Neural cell (in vitro differentiated cells): ENCODE results near the gene TPSD1. TPM values are rescaled to one million over a fixed set of nuclear protein-coding genes. Genes with fewer than 3 reads are reported as not detected.

Source experiments
- H2AFZ ChIP-seq: fragments of 200-600, 300-800 bp; sonication (generic), shearing (Covaris generic); 2 replicates; pipeline ENCODE4 v1.6.0; 2014; ENCODE audit warnings: low read depth, mild to moderate bottlenecking, antibody characterized with exemption, low read length, moderate library complexity
- H3F3A ChIP-seq: fragments of 200-600 bp; shearing (Covaris generic); 2 replicates; pipeline ENCODE4 v1.6.1; 2016; ENCODE audit warnings: mild to moderate bottlenecking, moderate library complexity, mixed read lengths, antibody characterized with exemption, low read length; ENCODE audit not compliant: insufficient read depth, poor library complexity, severe bottlenecking
- H3K27ac ChIP-seq: fragments of 200-600, 300-800 bp; sonication (generic), shearing (Covaris generic); 2 replicates; pipeline ENCODE4 v1.5.1; 2014; ENCODE audit warnings: mild to moderate bottlenecking, low read length, moderate library complexity
- H3K27me3 ChIP-seq: fragments of 300-800, 200-600 bp; sonication (generic), shearing (Covaris generic); 2 replicates; pipeline ENCODE4 v1.6.0; 2014; ENCODE audit warnings: mild to moderate bottlenecking, low read depth, low read length, moderate library complexity; ENCODE audit not compliant: insufficient read depth
- H3K36me3 ChIP-seq: fragments of 300-800, 200-600 bp; sonication (generic), shearing (Covaris generic); 2 replicates; pipeline ENCODE4 v1.5.1; 2014; ENCODE audit warnings: mild to moderate bottlenecking, antibody characterized with exemption, low read length, moderate library complexity; ENCODE audit not compliant: insufficient read depth
- H3K4me2 ChIP-seq: fragments of 300-800, 200-600 bp; sonication (generic), shearing (Covaris generic); 2 replicates; pipeline ENCODE4 v1.6.0; 2014; ENCODE audit warnings: mild to moderate bottlenecking, low read length
- H3K4me3 ChIP-seq: fragments of 300-800, 200-600 bp; sonication (generic), shearing (Covaris generic); 2 replicates; pipeline ENCODE4 v1.5.1; 2014; ENCODE audit warnings: mild to moderate bottlenecking, low read length, moderate library complexity
- H3K79me2 ChIP-seq: fragments of 200-600 bp; shearing (Covaris generic); replicated peaks from 2 replicates; pipeline ENCODE4 v1.6.0; 2014; ENCODE audit warnings: mild to moderate bottlenecking, low read length, moderate library complexity; ENCODE audit not compliant: insufficient read depth
- H3K9ac ChIP-seq: fragments of 300-800, 200-600 bp; sonication (generic), shearing (Covaris generic); 2 replicates; pipeline ENCODE4 v1.6.1; 2016; ENCODE audit warnings: mild to moderate bottlenecking, low read length, mixed read lengths
- H3K9me2 ChIP-seq: fragments of 200-600 bp; shearing (Covaris generic); 2 replicates; pipeline ENCODE4 v1.6.1; 2016; ENCODE audit warnings: mild to moderate bottlenecking, low read length, mixed read lengths; ENCODE audit not compliant: insufficient read depth
- H3K9me3 ChIP-seq: fragments of 200-600, 300-800 bp; sonication (generic), shearing (Covaris generic); 2 replicates; pipeline ENCODE4 v1.6.1; 2016; ENCODE audit warnings: mild to moderate bottlenecking, mixed run types, low read length, moderate library complexity, mixed read lengths
- H4K20me1 ChIP-seq: fragments of 200-600 bp; shearing (Covaris generic); 2 replicates; pipeline ENCODE4 v1.6.1; 2016; ENCODE audit warnings: mild to moderate bottlenecking, mixed run types; ENCODE audit not compliant: insufficient read depth
- CTCF ChIP-seq: fragments of 450-650 bp; IDR thresholded peaks from 2 replicates; pipeline ENCODE4 v1.5.1; 2014; ENCODE audit warnings: antibody characterized with exemption, mild to moderate bottlenecking, moderate library complexity; ENCODE audit not compliant: poor library complexity, severe bottlenecking
- EP300 ChIP-seq: fragments of 450-650 bp; conservative IDR thresholded peaks from 2 replicates; pipeline ENCODE4 v1.6.1; 2014; ENCODE audit warnings: antibody characterized with exemption, mild to moderate bottlenecking, moderate library complexity; ENCODE audit not compliant: poor library complexity, severe bottlenecking
- EZH2 ChIP-seq: fragments of 200-600, 300-800 bp; shearing (Covaris generic), sonication (generic); IDR thresholded peaks from 2 replicates; pipeline ENCODE4 v1.6.1; 2014; ENCODE audit warnings: antibody characterized with exemption, low read length, borderline replicate concordance, mild to moderate bottlenecking; ENCODE audit not compliant: insufficient read depth, poor library complexity, severe bottlenecking
- MXI1 ChIP-seq: fragments of 450-650 bp; conservative IDR thresholded peaks from 2 replicates; pipeline ENCODE4 v1.6.1; 2014; ENCODE audit warnings: antibody characterized with exemption, mild to moderate bottlenecking; ENCODE audit not compliant: poor library complexity, severe bottlenecking
- POLR2AphosphoS5 ChIP-seq: IDR thresholded peaks from 2 replicates; pipeline ENCODE4 v1.6.1; 2012
- RAD21 ChIP-seq: fragments of 450-650 bp; conservative IDR thresholded peaks from 2 replicates; pipeline ENCODE4 v1.6.1; 2014; ENCODE audit warnings: antibody characterized with exemption, mild to moderate bottlenecking, moderate library complexity
- REST ChIP-seq: IDR thresholded peaks from 2 replicates; pipeline ENCODE4 v1.6.1; 2012; ENCODE audit warnings: borderline replicate concordance
- SMC3 ChIP-seq: fragments of 450-650 bp; conservative IDR thresholded peaks from 2 replicates; pipeline ENCODE4 v1.6.1; 2014; ENCODE audit warnings: antibody characterized with exemption, mild to moderate bottlenecking, moderate library complexity; ENCODE audit not compliant: poor library complexity
- TAF1 ChIP-seq: IDR thresholded peaks from 2 replicates; pipeline ENCODE4 v1.6.1; 2012; ENCODE audit warnings: low read depth
- polyA plus RNA-seq: library from polyadenylated mRNA; depleted of rRNA; stranded (reverse); fragments of >200 nt; gene quantifications from 2 replicates; pipeline ENCODE4 v1.2.3, GENCODE V29; 2014

Gene TPSD1
- polyA plus RNA-seq, 1 donor from 2014 or later, result not detected

- peaks cover 15% of the 10 kb centered on the region for H3K27me3 ChIP-seq
These were observed 4.3 kb downstream of the TPSD1 start for GRCh38 chr16:1260101-1260680.

GRCh38 chr16:1261131-1261892 is 5.4 kb downstream of the TPSD1 start:
- H3K4me2 ChIP-seq, result no peak overlapping the region
- no peaks in the 10 kb centered on the region for H4K20me1 ChIP-seq
- H3K27me3 ChIP-seq, result peaks cover 15% of the 10 kb centered on the region
- H3K79me2 ChIP-seq, result no peaks in the 10 kb centered on the region
- H3K9me2 ChIP-seq, result no peaks in the 10 kb centered on the region
- H2AFZ ChIP-seq, result no peak overlapping the region
- no peak overlapping the region for H3K9ac ChIP-seq
- H3F3A ChIP-seq, result no peaks in the 10 kb centered on the region
- no peak overlapping the region for H3K4me3 ChIP-seq
- no peak overlapping the region for H3K27ac ChIP-seq
- no peaks in the 10 kb centered on the region for H3K36me3 ChIP-seq
- H3K9me3 ChIP-seq, result no peaks in the 10 kb centered on the region
- TF ChIP-seq TAF1, result no peak
- no peak for TF ChIP-seq MXI1
- TF ChIP-seq SMC3, result no peak
- no peak for TF ChIP-seq RAD21
- no peak for TF ChIP-seq POLR2AphosphoS5
- no peak for TF ChIP-seq CTCF
- no peak for TF ChIP-seq EP300

More at GRCh38 chr16:1260101-1260680, 4.3 kb downstream of the TPSD1 start:
- no peaks in the 10 kb centered on the region for H4K20me1 ChIP-seq
- no peak overlapping the region for H3K4me3 ChIP-seq
- TF ChIP-seq POLR2AphosphoS5 (no peak), EZH2 (no peak), CTCF (no peak), MXI1 (no peak), EP300 (no peak), REST (no peak), RAD21 (no peak)
- no peak overlapping the region for H2AFZ ChIP-seq
- no peaks in the 10 kb centered on the region for H3K9me3 ChIP-seq
- no peaks in the 10 kb centered on the region for H3K36me3 ChIP-seq
- H3K9ac ChIP-seq, result no peak overlapping the region
- no peaks in the 10 kb centered on the region for H3K9me2 ChIP-seq
- no peak overlapping the region for H3K27ac ChIP-seq
- H3F3A ChIP-seq, result no peaks in the 10 kb centered on the region
- no peak overlapping the region for H3K4me2 ChIP-seq
- no peaks in the 10 kb centered on the region for H3K79me2 ChIP-seq
